Activated T-cell treated with anti-CD3 and anti-CD28 coated beads for 48 hours (primary cell): ENCODE results near the gene SARDH.
"Not testable (repeated sequence)": the region's sequence is repeated elsewhere in the genome, so short reads cannot be mapped to it uniquely, and the experiment has no call there.

Source experiments
- DNase-seq: peaks from one replicate; pipeline ENCODE4 v3.0.0-alpha.2; 2020; ENCODE audit warnings: low read depth

SARDH gene

GRCh38 chr9:133685653-133686609 lies 52.2 kb downstream of the SARDH start:
- DNase-seq: no peak

- no peak for DNase-seq
Measured at GRCh38 chr9:133684936-133685361, 53.2 kb downstream of the SARDH start.

- DNase-seq: no peak
Measured at GRCh38 chr9:133684121-133684935, 53.8 kb downstream of the SARDH start.

- peak; percentile 54 for DNase-seq
Measured at GRCh38 chr9:133683586-133684120, 54.5 kb downstream of the SARDH start.

GRCh38 chr9:133682818-133683585 lies 55.1 kb downstream of the SARDH start:
- DNase-seq: no peak

GRCh38 chr9:133681658-133682306 lies 56.4 kb downstream of the SARDH start:
- DNase-seq: no peak

GRCh38 chr9:133680976-133681657 lies 57.0 kb downstream of the SARDH start:
- DNase-seq: no peak

GRCh38 chr9:133680250-133680975 lies 57.7 kb downstream of the SARDH start:
- no peak for DNase-seq

- DNase-seq: no peak
Measured at GRCh38 chr9:133679466-133680061, 58.6 kb downstream of the SARDH start.

- DNase-seq: no peak
Measured at GRCh38 chr9:133679056-133679455, 59.1 kb downstream of the SARDH start.

- DNase-seq: peak; percentile 28
Measured at GRCh38 chr9:133677126-133678010, 60.8 kb downstream of the SARDH start.

GRCh38 chr9:133676450-133676849 lies 61.7 kb downstream of the SARDH start:
- no peak for DNase-seq

- DNase-seq: not testable (repeated sequence)
Measured at GRCh38 chr9:133675796-133676195, 62.4 kb downstream of the SARDH start.

- no peak for DNase-seq
Measured at GRCh38 chr9:133674091-133674490, 64.1 kb downstream of the SARDH start.

GRCh38 chr9:133673258-133673655 lies 64.9 kb downstream of the SARDH start:
- no peak for DNase-seq

GRCh38 chr9:133672503-133673257 lies 65.5 kb downstream of the SARDH start:
- DNase-seq: no peak

GRCh38 chr9:133671371-133671770 lies 66.8 kb downstream of the SARDH start:
- no peak for DNase-seq

- DNase-seq: no peak
Measured at GRCh38 chr9:133670466-133670865, 67.7 kb downstream of the SARDH start.
